Ecto neural progenitor cell (in vitro differentiated cells): Measurements from ENCODE around the gene SHISAL1.

ENCODE experiments used
- DNase-seq: peaks from one replicate; pipeline ENCODE4 v3.0.0-alpha.2; 2018; ENCODE audit warnings: low spot score

SHISAL1 gene

GRCh38 chr22:44342347-44342956 lies 29.7 kb upstream of the SHISAL1 start:
- no peak for DNase-seq

- peak; percentile 80 for DNase-seq
These were observed 28.9 kb upstream of the SHISAL1 start for GRCh38 chr22:44341431-44342346.

- no peak for DNase-seq
These were observed 27.8 kb upstream of the SHISAL1 start for GRCh38 chr22:44340271-44341239.

- no peak for DNase-seq
These were observed 26.2 kb upstream of the SHISAL1 start for GRCh38 chr22:44338906-44339305.

GRCh38 chr22:44338177-44338810 lies 25.5 kb upstream of the SHISAL1 start:
- DNase-seq, result no peak

- no peak for DNase-seq
These were observed 24.9 kb upstream of the SHISAL1 start for GRCh38 chr22:44337678-44338004.

GRCh38 chr22:44336962-44337677 lies 24.4 kb upstream of the SHISAL1 start:
- no peak for DNase-seq

- no peak for DNase-seq
These were observed 23.4 kb upstream of the SHISAL1 start for GRCh38 chr22:44335903-44336803.

- DNase-seq, result no peak
These were observed 22.5 kb upstream of the SHISAL1 start for GRCh38 chr22:44335066-44335839.

GRCh38 chr22:44333847-44334635 lies 21.3 kb upstream of the SHISAL1 start:
- DNase-seq, result no peak

GRCh38 chr22:44332946-44333345 lies 20.2 kb upstream of the SHISAL1 start:
- DNase-seq, result no peak

- DNase-seq, result no peak
These were observed 19.3 kb upstream of the SHISAL1 start for GRCh38 chr22:44331881-44332714.

GRCh38 chr22:44330744-44331660 lies 18.3 kb upstream of the SHISAL1 start:
- peak; percentile 77 for DNase-seq

- DNase-seq, result no peak
These were observed 17.5 kb upstream of the SHISAL1 start for GRCh38 chr22:44330188-44330743.

- no peak for DNase-seq
These were observed 16.5 kb upstream of the SHISAL1 start for GRCh38 chr22:44329179-44329796.

- DNase-seq, result no peak
These were observed 16.0 kb upstream of the SHISAL1 start for GRCh38 chr22:44328762-44329161.
